Coronary artery (tissue), 2 donors: Measurements from ENCODE around the gene PHACTR1.
"Not testable (repeated sequence)": the region's sequence is repeated elsewhere in the genome, so short reads cannot be mapped to it uniquely, and the experiment has no call there.

Source experiments
- DNase-seq: peaks from one replicate; pipeline ENCODE4 v3.0.0-alpha.2; 2017; ENCODE audit warnings: low spot score
- H3K27ac ChIP-seq, 2 donors: fragments of 200-600 bp; sonication (generic); one replicate each; pipeline ENCODE4 v1.5.1; 2016 to 2019
- H3K4me3 ChIP-seq: fragments of 200-600 bp; sonication (generic); 2 replicates; pipeline ENCODE4 v1.5.1; 2016; ENCODE audit warnings: mild to moderate bottlenecking, moderate library complexity
- CTCF ChIP-seq: fragments of 200-600 bp; sonication (generic); IDR thresholded peaks from one replicate; pipeline ENCODE4 v1.5.1; 2019; ENCODE audit warnings: antibody characterized with exemption

Gene PHACTR1

DNA sequence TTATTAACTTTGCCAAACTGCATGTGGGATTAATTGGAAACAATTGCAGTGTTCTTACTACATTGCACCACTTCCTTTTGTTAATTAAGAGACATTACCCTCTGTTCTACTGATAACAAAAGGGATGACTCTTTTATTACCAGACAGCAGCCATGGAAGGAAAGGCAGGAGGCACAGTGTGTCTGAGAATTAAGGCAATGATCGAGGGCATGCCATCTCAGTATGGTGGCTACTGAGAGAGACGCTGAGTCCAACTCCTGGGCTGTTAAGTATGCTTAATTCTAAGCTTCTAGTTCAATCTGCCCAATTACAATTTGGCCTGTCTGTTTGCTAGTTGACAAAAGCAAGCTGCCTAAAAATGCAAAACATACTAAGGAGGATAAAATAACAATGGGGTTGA lies 227.4 kb downstream of the PHACTR1 start:
- H3K27ac ChIP-seq: no peak overlapping the region
- no peak for TF ChIP-seq CTCF
- H3K4me3 ChIP-seq: no peak overlapping the region
- DNase-seq: no peak

GRCh38 chr6:12944528-12944927 lies 228.0 kb downstream of the PHACTR1 start:
- not testable (repeated sequence) for DNase-seq, H3K27ac ChIP-seq, H3K4me3 ChIP-seq

DNA sequence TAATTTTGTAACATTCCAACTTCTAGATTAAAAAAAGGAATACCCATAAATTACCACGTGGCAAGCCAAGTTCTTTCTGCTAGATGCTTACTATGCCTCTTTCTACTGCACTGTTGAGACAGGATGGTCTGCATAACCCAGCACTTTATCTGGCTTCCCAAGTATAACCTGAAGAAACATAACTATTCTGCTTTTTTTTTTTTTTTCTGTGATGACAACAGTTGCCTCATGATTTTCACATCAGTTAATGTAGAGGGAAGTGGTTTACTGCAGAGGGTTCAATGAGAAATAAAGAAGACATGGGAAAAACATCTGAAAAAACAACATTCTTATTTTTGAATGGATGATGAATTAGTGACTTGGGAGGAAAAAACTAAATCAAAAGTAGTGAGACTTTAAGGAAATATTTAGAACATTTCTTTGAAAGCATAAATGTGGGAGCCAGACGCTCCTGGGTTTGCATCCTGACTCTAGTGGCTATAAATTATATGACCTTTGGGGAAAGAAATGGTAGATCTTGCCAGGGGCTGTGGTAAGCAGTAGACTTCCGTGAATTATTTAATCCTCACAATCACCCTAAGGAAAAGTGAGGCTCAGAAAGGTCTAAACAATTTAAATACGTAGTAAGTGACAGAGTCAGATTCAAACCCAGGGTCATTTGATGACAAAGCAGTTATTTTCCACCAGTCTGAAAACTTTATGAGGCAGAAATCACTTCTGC lies 230.7 kb downstream of the PHACTR1 start:
- Histone ChIP-seq H3K27ac (no peak overlapping the region), H3K4me3 (no peak overlapping the region)
- no peak for TF ChIP-seq CTCF
- no peak for DNase-seq

DNA sequence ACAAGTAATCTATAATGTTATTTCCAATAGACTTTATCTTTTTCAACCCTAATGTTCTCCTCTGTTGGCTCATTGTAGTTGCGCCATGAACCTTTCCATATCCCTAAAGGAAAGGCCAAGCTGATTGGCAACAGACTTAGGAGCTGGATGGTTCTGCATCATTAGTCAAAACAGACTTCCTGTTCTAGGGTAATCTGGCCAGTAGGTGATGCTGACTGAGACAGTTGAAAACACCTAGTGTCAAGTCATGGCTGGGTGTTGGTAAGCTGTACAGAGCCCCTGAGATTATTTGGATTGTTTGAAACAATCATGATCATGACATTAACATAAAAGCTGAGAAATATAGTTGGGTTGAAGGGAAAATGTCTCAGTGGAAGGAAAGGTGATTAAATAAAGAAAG lies 231.4 kb downstream of the PHACTR1 start:
- Histone ChIP-seq H3K27ac (no peak overlapping the region), H3K4me3 (no peak overlapping the region)
- DNase-seq: no peak
- no peak for TF ChIP-seq CTCF

DNA sequence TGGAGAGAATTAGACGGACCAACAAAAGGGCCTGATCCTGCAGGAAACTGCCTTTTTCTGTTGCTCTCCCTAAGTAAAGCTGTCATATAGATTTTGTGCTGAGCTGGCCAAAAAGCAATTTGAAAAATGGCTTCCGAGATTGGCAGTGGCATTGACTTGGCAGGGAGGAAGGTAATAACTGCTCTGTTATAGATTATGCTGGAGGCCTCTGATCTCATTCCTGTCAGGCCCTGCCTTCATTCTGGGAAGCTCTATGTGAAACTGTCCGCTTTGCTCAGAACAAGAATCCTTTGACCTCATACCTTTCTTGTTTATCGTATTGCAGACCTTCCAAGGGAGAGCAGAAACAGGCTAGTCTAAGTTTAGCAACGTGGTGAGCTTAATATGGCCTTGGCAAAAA lies 234.4 kb downstream of the PHACTR1 start:
- Histone ChIP-seq H3K4me3 (no peak overlapping the region), H3K27ac (no peak overlapping the region)
- DNase-seq: no peak
- no peak for TF ChIP-seq CTCF

GRCh38 chr6:12951415-12951814 lies 234.8 kb downstream of the PHACTR1 start:
- Histone ChIP-seq H3K4me3 (no peak overlapping the region), H3K27ac (no peak overlapping the region)
- DNase-seq: no peak
- no peak for TF ChIP-seq CTCF

DNA sequence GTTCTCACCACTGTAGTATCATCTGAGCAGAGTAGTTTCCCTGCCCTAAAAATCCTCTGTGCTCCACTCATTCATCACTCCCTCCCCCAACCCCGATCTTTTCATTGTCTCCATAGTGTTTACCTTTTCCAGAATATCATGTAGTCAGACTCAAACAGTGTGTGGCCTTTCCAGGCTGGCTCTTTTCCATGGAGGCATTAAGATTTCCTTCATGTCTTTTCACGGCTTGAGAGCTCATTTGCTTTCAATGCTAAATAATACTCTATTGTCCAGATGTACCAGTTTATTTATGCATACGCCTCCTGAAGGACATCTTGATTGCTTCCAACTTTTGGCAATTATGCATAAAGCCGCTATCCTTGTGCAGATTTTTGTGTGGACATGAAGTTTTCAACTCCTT lies 235.8 kb downstream of the PHACTR1 start:
- no peak for TF ChIP-seq CTCF
- Histone ChIP-seq H3K4me3 (no peak overlapping the region), H3K27ac (no peak overlapping the region)
- no peak for DNase-seq

DNA sequence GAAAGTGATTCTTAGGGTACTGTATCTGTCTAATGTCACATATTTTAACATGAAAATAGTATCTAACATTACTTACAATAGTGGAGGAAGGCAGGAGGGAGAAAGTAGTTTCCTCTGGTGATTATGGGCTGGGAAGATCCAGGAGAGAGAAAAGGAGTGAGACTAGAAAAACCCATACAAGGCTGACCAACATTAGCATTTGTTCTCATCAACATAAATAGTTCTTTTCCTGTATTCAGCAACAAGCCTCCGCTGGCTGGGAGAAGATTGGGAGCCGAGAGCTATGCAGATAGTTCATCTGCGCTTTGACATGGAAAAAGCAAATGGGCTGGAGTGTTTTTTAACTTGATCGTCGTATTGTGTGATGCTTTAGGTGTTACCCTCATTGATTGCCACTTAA lies 239.4 kb downstream of the PHACTR1 start:
- DNase-seq: no peak
- TF ChIP-seq CTCF: no peak
- no peak overlapping the region for H3K27ac ChIP-seq

More for the DNA sequence above, 239.4 kb downstream of the PHACTR1 start:
- no peak overlapping the region for H3K4me3 ChIP-seq
